Measurements from ENCODE around the gene KIF16B.

DNA sequence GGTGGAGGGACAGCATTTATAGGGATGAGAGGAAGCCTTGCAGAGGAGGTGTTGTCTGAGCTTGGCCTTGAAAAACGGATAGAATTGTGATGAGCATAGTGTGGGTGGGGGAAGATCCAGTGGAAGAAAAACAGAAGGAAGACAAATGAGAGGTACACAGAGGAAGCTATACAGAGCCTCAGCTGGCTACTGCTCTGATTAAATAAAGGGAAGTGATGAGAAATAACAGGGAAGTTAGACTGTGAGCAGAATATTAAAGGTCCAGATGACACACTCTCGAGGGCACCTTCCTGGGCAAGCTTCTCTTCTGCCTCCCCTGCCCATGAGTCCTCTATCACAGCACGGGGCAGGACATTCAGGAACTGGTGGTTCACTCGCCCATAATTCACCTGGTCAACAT lies 182.3 kb downstream of the KIF16B start:
- TF ChIP-seq, protein P1, sequence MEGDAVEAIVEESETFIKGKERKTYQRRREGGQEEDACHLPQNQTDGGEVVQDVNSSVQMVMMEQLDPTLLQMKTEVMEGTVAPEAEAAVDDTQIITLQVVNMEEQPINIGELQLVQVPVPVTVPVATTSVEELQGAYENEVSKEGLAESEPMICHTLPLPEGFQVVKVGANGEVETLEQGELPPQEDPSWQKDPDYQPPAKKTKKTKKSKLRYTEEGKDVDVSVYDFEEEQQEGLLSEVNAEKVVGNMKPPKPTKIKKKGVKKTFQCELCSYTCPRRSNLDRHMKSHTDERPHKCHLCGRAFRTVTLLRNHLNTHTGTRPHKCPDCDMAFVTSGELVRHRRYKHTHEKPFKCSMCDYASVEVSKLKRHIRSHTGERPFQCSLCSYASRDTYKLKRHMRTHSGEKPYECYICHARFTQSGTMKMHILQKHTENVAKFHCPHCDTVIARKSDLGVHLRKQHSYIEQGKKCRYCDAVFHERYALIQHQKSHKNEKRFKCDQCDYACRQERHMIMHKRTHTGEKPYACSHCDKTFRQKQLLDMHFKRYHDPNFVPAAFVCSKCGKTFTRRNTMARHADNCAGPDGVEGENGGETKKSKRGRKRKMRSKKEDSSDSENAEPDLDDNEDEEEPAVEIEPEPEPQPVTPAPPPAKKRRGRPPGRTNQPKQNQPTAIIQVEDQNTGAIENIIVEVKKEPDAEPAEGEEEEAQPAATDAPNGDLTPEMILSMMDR (conservative IDR thresholded peaks at IDR 0.05; ENCODE audit: low read depth, low read length), result no peak
- TF ChIP-seq EZH2 (IDR thresholded peaks at IDR 0.05; ENCODE audit: borderline replicate concordance, low read depth, low read length, poor library complexity, severe bottlenecking), result no peak
